A549 (cell line): ENCODE data around the gene OPCML. TPM values are rescaled to one million over a fixed set of nuclear protein-coding genes. Genes with fewer than 3 reads are reported as not detected.

Experiments
- ATAC-seq, 2 experiments: fragments of 200-7000 bp in 1 of 2; fragments of >200 bp in 1 of 2; cut with Nextera tagmentation in 1 of 2; cut with Tn5 transposase in 1 of 2; 3 replicates each; pipeline versions ENCODE4 v1.8.0 to v1.9.1; 2018 to 2020; ENCODE audit warnings: mild to moderate bottlenecking in 1 of 2, moderate library complexity in 1 of 2
- CTCF ChIA-PET: fragments of 300-600 bp; sonication (Branson Sonifier 250); formaldehyde crosslinking; extraction: SDS; loops from one replicate; lab custom pipeline; 2021; ENCODE audit warnings: antibody characterized with exemption, inconsistent platforms; lab: Yijun Ruan, JAX
- POLR2A ChIA-PET: fragments of 350-600 bp; formaldehyde crosslinking; extraction: SDS; loops from one replicate; lab custom pipeline; 2021; ENCODE audit warnings: antibody characterized with exemption, inconsistent platforms; lab: Yijun Ruan, JAX
- DNase-seq, 2 experiments: peaks; one replicate each; pipeline versions ENCODE4 v3.0.0 to v3.0.0-alpha.2; 2011 to 2016; ENCODE audit warnings: low read depth in 1 of 2, low spot score in 1 of 2
- FAIRE-seq: peaks from 2 replicates; lab custom pipeline; 2011; peaks lifted over from hg19 to GRCh38; lab: Jason Lieb, UNC
- H3K27ac ChIP-seq, 2 experiments: fragments of >200 bp; sonication (Bioruptor Twin); formaldehyde crosslinking; 3 replicates each; pipeline ENCODE4 v1.5.1; 2016 to 2017
- H3K4me1 ChIP-seq: fragments of >200 bp; sonication (Bioruptor Twin); formaldehyde crosslinking; 3 replicates; pipeline ENCODE4 v1.6.1; 2016
- H3K4me2 ChIP-seq: fragments of >200 bp; sonication (Bioruptor Twin); formaldehyde crosslinking; 3 replicates; pipeline ENCODE4 v1.6.1; 2016
- H3K4me3 ChIP-seq: fragments of >200 bp; sonication (Bioruptor Twin); formaldehyde crosslinking; 3 replicates; pipeline ENCODE4 v1.5.1; 2016
- H3K9me3 ChIP-seq: fragments of >200 bp; sonication (Bioruptor Twin); formaldehyde crosslinking; 3 replicates; pipeline ENCODE4 v1.6.1; 2016
- BHLHE40 ChIP-seq: IDR thresholded peaks from 2 replicates; pipeline ENCODE4 v1.6.1; 2012; ENCODE audit warnings: low read depth, low read length, inconsistent platforms
- CBX2 ChIP-seq: fragments of 200-600 bp; sonication (generic); IDR thresholded peaks from 2 replicates; pipeline ENCODE4 v1.6.1; 2016; ENCODE audit warnings: low read depth, mild to moderate bottlenecking, borderline replicate concordance
- CBX8 ChIP-seq: fragments of 200-600 bp; sonication (generic); IDR thresholded peaks from 2 replicates; pipeline ENCODE4 v1.6.1; 2016
- E2F6 ChIP-seq: IDR thresholded peaks from 2 replicates; pipeline ENCODE4 v1.6.1; 2012; ENCODE audit warnings: low read depth, borderline replicate concordance
- EHMT2 ChIP-seq: fragments of 200-600 bp; sonication (generic); IDR thresholded peaks from 2 replicates; pipeline ENCODE4 v1.6.1; 2016; ENCODE audit warnings: antibody characterized with exemption, low read depth, mild to moderate bottlenecking, moderate library complexity
- EP300 ChIP-seq, 2 experiments: fragments of >200 bp; sonication (Bioruptor Twin); formaldehyde crosslinking; IDR thresholded peaks; 2 replicates in 1 of 2; 3 replicates in 1 of 2; pipeline ENCODE4 v1.6.1; 2016 to 2017
- FOSB ChIP-seq: fragments of 250-450 bp; sonication (Bioruptor Pico); IDR thresholded peaks from 2 replicates; pipeline ENCODE4 v1.5.0; 2020; ENCODE audit warnings: mild to moderate bottlenecking, moderate library complexity
- FOXS1 ChIP-seq: fragments of 250-450 bp; sonication (Bioruptor Pico); IDR thresholded peaks from 2 replicates; pipeline ENCODE4 v1.5.0; 2020; ENCODE audit warnings: mild to moderate bottlenecking, moderate library complexity
- GATA3 ChIP-seq: IDR thresholded peaks from 2 replicates; pipeline ENCODE4 v1.6.1; 2012; ENCODE audit warnings: borderline replicate concordance
- HDAC2 ChIP-seq: fragments of 200-600 bp; sonication (generic); IDR thresholded peaks from 2 replicates; pipeline ENCODE4 v1.6.1; 2016
- HES2 ChIP-seq: fragments of >200 bp; sonication (Bioruptor Twin); formaldehyde crosslinking; IDR thresholded peaks from 2 replicates; pipeline ENCODE4 v1.6.1; 2016
- HOXA7 ChIP-seq: fragments of 250-450 bp; sonication (Bioruptor Pico); IDR thresholded peaks from 2 replicates; pipeline ENCODE4 v1.5.0; 2020; ENCODE audit warnings: mild to moderate bottlenecking, moderate library complexity
- KDM1A ChIP-seq: fragments of 200-600 bp; sonication (generic); IDR thresholded peaks from 2 replicates; pipeline ENCODE4 v1.6.1; 2016; ENCODE audit warnings: low read depth, mild to moderate bottlenecking
- MAFK ChIP-seq: fragments of 450-650 bp; IDR thresholded peaks from 2 replicates; pipeline ENCODE4 v1.6.1; 2014; ENCODE audit not compliant: partially characterized antibody
- MAX ChIP-seq: IDR thresholded peaks from 2 replicates; pipeline ENCODE4 v1.6.1; 2012
- NFE2L2 ChIP-seq: fragments of 150-350 bp; conservative IDR thresholded peaks from 2 replicates; pipeline ENCODE4 v1.6.1; 2014; ENCODE audit warnings: low read length
- PBX3 ChIP-seq: IDR thresholded peaks from 2 replicates; pipeline ENCODE4 v1.6.1; 2012
- PHF8 ChIP-seq: fragments of 200-600 bp; sonication (generic); IDR thresholded peaks from 2 replicates; pipeline ENCODE4 v1.6.1; 2016; ENCODE audit warnings: low read depth, mild to moderate bottlenecking, antibody characterized with exemption, moderate library complexity, borderline replicate concordance
- POLR2A ChIP-seq: IDR thresholded peaks from 2 replicates; pipeline ENCODE4 v1.6.1; 2012; ENCODE audit warnings: mild to moderate bottlenecking, low read length
- RARB ChIP-seq: fragments of 250-450 bp; sonication (Bioruptor Pico); IDR thresholded peaks from 2 replicates; pipeline ENCODE4 v1.8.0; 2021; ENCODE audit warnings: mild to moderate bottlenecking, moderate library complexity
- RCOR1 ChIP-seq: fragments of 150-350 bp; IDR thresholded peaks from 2 replicates; pipeline ENCODE4 v1.6.1; 2014; ENCODE audit warnings: antibody characterized with exemption, low read length, low read depth
- REST ChIP-seq: fragments of 200-600 bp; sonication (generic); IDR thresholded peaks from 2 replicates; pipeline ENCODE4 v1.6.1; 2016; ENCODE audit warnings: antibody characterized with exemption, mild to moderate bottlenecking, moderate library complexity
- RNF2 ChIP-seq: fragments of 200-600 bp; sonication (generic); IDR thresholded peaks from 2 replicates; pipeline ENCODE4 v1.6.1; 2016; ENCODE audit warnings: low read depth, mild to moderate bottlenecking, antibody characterized with exemption, moderate library complexity, borderline replicate concordance
- TP53 ChIP-seq: fragments of 250-450 bp; sonication (Bioruptor Pico); IDR thresholded peaks from 2 replicates; pipeline ENCODE4 v1.5.0; 2021; ENCODE audit warnings: mild to moderate bottlenecking, moderate library complexity
- ZSCAN20 ChIP-seq: fragments of 250-450 bp; sonication (Bioruptor Pico); IDR thresholded peaks from 2 replicates; pipeline ENCODE4 v1.8.0; 2022; ENCODE audit warnings: mild to moderate bottlenecking, moderate library complexity
- WGBS: methylation state at CpG from one replicate; pipeline ENCODE4 v1.1.6; 2017; ENCODE audit errors: missing lambda C conversion rate; 5-methylcytosine and 5-hydroxymethylcytosine counted together
- polyA plus RNA-seq, 4 experiments: library from polyadenylated mRNA; depleted of rRNA in 3 of 4; stranded (reverse); fragments of >200 nt; fragmentation: RNase III in 1 of 4; extraction: RNeasy Plus Mini Kit Qiagen cat#74134 plus additional on column Dnase treatment in 1 of 4; gene quantifications; 2 replicates in 3 of 4; 3 replicates in 1 of 4; pipeline ENCODE4 v1.2.3, GENCODE V29; 2011 to 2017

The OPCML gene
- polyA plus RNA-seq, 2 of the 4 experiments (the other 2 are of a cell fraction), result not detected

- H3K4me2 ChIP-seq, result no peak overlapping the region
- CTCF ChIA-PET, result no interaction called here
- 0% methylated on average over 2 of the region's 2 CpGs for WGBS
- no peak for FAIRE-seq
- POLR2A ChIA-PET, result no interaction called here
- no peak for ATAC-seq
- H3K9me3 ChIP-seq, result no peaks in the 10 kb centered on the region
- no peak for DNase-seq
- TF ChIP-seq PHF8 (no peak), ZSCAN20 (CRISPR knock-in tag) (no peak), EHMT2 (no peak), GATA3 (no peak)
- H3K27ac ChIP-seq, result no peak overlapping the region
- H3K4me1 ChIP-seq, result no peaks in the 10 kb centered on the region
- no peak overlapping the region for H3K4me3 ChIP-seq
Measured at GRCh38 chr11:132556316-132556715, 976.0 kb downstream of the OPCML start.

GRCh38 chr11:132555617-132556016 lies 976.7 kb downstream of the OPCML start:
- H3K27ac ChIP-seq, result no peak overlapping the region
- no peak overlapping the region for H3K4me2 ChIP-seq
- H3K9me3 ChIP-seq, result no peaks in the 10 kb centered on the region
- no peak for TF ChIP-seq RNF2
- no peak for TF ChIP-seq RARB (CRISPR knock-in tag)
- no peak for TF ChIP-seq REST
- no peak for TF ChIP-seq PBX3
- no peak for TF ChIP-seq GATA3
- no peak for TF ChIP-seq HOXA7 (CRISPR knock-in tag)
- TF ChIP-seq MAX, result no peak
- TF ChIP-seq KDM1A, result no peak
- no peak for TF ChIP-seq FOSB (CRISPR knock-in tag)
- no peak for TF ChIP-seq TP53 (CRISPR knock-in tag)
- TF ChIP-seq MAFK, result no peak
- TF ChIP-seq E2F6, result no peak
- no peak for TF ChIP-seq HDAC2
- TF ChIP-seq CBX8, result no peak
- no peak for TF ChIP-seq BHLHE40
- no peak for TF ChIP-seq EP300 (IDR thresholded peaks at IDR 0.05)
- TF ChIP-seq POLR2A, result no peak
- H3K4me3 ChIP-seq, result no peak overlapping the region
- DNase-seq, result no peak
- CTCF ChIA-PET, result no interaction called here
- H3K4me1 ChIP-seq, result no peaks in the 10 kb centered on the region
- ATAC-seq, result no peak
- WGBS, result 67% methylated on average over 3 of the region's 3 CpGs
- FAIRE-seq, result no peak
- POLR2A ChIA-PET, result no interaction called here

GRCh38 chr11:132551016-132551415 lies 981.3 kb downstream of the OPCML start:
- ChIA-PET CTCF (no interaction called here), POLR2A (no interaction called here)
- no peak overlapping the region for H3K4me2 ChIP-seq
- no peak overlapping the region for H3K4me3 ChIP-seq
- DNase-seq, result no peak
- no peak for ATAC-seq
- 17% methylated on average over 5 of the region's 5 CpGs for WGBS
- no peak overlapping the region for H3K27ac ChIP-seq
- no peak for FAIRE-seq
- H3K4me1 ChIP-seq, result no peaks in the 10 kb centered on the region
- TF ChIP-seq NFE2L2, result no peak
- TF ChIP-seq GATA3, result no peak
- TF ChIP-seq RNF2, result no peak
- no peak for TF ChIP-seq RCOR1
- TF ChIP-seq HES2, result no peak
- no peak for TF ChIP-seq CBX2
- no peak for TF ChIP-seq CBX8
- TF ChIP-seq FOXS1 (CRISPR knock-in tag), result no peak
- TF ChIP-seq, all 56 proteins: peak for 0
- no peaks in the 10 kb centered on the region for H3K9me3 ChIP-seq
